ENCODE measurements around the gene ACY1.

ACY1 gene

GRCh38 chr3:51960386-51960785 lies 22.9 kb upstream of the ACY1 start:
- DNase-seq (no peak), ATAC-seq (ENCODE audit: insufficient read depth, low read depth) (no peak)
- Histone ChIP-seq H3K27me3 (ENCODE audit: insufficient read depth, low read length, poor library complexity) (no peaks in the 10 kb centered on the region), H3K36me3 (ENCODE audit: insufficient read depth, low read length) (no peaks in the 10 kb centered on the region), H3K79me2 (ENCODE audit: insufficient read depth, low read length) (no peaks in the 10 kb centered on the region), H3K9me3 (ENCODE audit: insufficient read depth, low read length, severe bottlenecking) (no peaks in the 10 kb centered on the region), H3K4me3 (ENCODE audit: low read depth in 1 of 2, low read length in 2 of 2) (no peak overlapping the region), H3K4me2 (ENCODE audit: insufficient read depth, low read length) (no peak overlapping the region), H4K20me1 (ENCODE audit: insufficient read depth, low read length) (no peaks in the 10 kb centered on the region), H2AFZ (ENCODE audit: low read depth, low read length) (no peak overlapping the region), H3K9ac (ENCODE audit: low read depth, low read length) (no peak overlapping the region), H3K4me1 (ENCODE audit: insufficient read depth, low read length) (no peaks in the 10 kb centered on the region), H3K27ac (ENCODE audit: low read length) (no peak overlapping the region)
- no peak for TF ChIP-seq CTCF (IDR thresholded peaks at IDR 0.05; ENCODE audit: borderline replicate concordance, extremely low read depth, low read length, poor library complexity, severe bottlenecking)
- TF ChIP-seq EZH2 (IDR thresholded peaks at IDR 0.05; ENCODE audit: borderline replicate concordance, low read depth, low read length, severe bottlenecking) = no peak

- H3K36me3 ChIP-seq (ENCODE audit: insufficient read depth, low read length) = no peaks in the 10 kb centered on the region
- H4K20me1 ChIP-seq (ENCODE audit: insufficient read depth, low read length) = no peaks in the 10 kb centered on the region
- no peaks in the 10 kb centered on the region for H3K27me3 ChIP-seq (ENCODE audit: insufficient read depth, low read length, poor library complexity)
- H3K4me2 ChIP-seq (ENCODE audit: insufficient read depth, low read length) = no peak overlapping the region
- H3K27ac ChIP-seq (ENCODE audit: low read length) = no peak overlapping the region
- DNase-seq (no peak), ATAC-seq (ENCODE audit: insufficient read depth, low read depth) (no peak)
- no peaks in the 10 kb centered on the region for H3K9me3 ChIP-seq (ENCODE audit: insufficient read depth, low read length, severe bottlenecking)
- H3K4me1 ChIP-seq (ENCODE audit: insufficient read depth, low read length) = peaks cover under 1% of the 10 kb centered on the region; the same call in 1 of the 2 replicates
- TF ChIP-seq EZH2 (IDR thresholded peaks at IDR 0.05; ENCODE audit: borderline replicate concordance, low read depth, low read length, severe bottlenecking) (no peak), CTCF (IDR thresholded peaks at IDR 0.05; ENCODE audit: borderline replicate concordance, extremely low read depth, low read length, poor library complexity, severe bottlenecking) (no peak)
- H3K4me3 ChIP-seq (ENCODE audit: low read depth in 1 of 2, low read length in 2 of 2) = no peak overlapping the region
- no peaks in the 10 kb centered on the region for H3K79me2 ChIP-seq (ENCODE audit: insufficient read depth, low read length)
- no peak overlapping the region for H2AFZ ChIP-seq (ENCODE audit: low read depth, low read length)
- H3K9ac ChIP-seq (ENCODE audit: low read depth, low read length) = no peak overlapping the region
Observed at GRCh38 chr3:51961011-51961410, 22.3 kb upstream of the ACY1 start.

GRCh38 chr3:51961602-51962569 lies 21.4 kb upstream of the ACY1 start:
- peaks cover 9% of the 10 kb centered on the region for H3K4me1 ChIP-seq (ENCODE audit: insufficient read depth, low read length)
- no peak overlapping the region for H2AFZ ChIP-seq (ENCODE audit: low read depth, low read length)
- H3K9ac ChIP-seq (ENCODE audit: low read depth, low read length) = no peak overlapping the region
- no peaks in the 10 kb centered on the region for H4K20me1 ChIP-seq (ENCODE audit: insufficient read depth, low read length)
- no peak for DNase-seq
- H3K27me3 ChIP-seq (ENCODE audit: insufficient read depth, low read length, poor library complexity) = no peaks in the 10 kb centered on the region
- H3K4me2 ChIP-seq (ENCODE audit: insufficient read depth, low read length) = no peak overlapping the region
- H3K27ac ChIP-seq (ENCODE audit: low read length) = no peak overlapping the region
- H3K79me2 ChIP-seq (ENCODE audit: insufficient read depth, low read length) = no peaks in the 10 kb centered on the region
- H3K4me3 ChIP-seq (ENCODE audit: low read depth in 1 of 2, low read length in 2 of 2) = no peak overlapping the region
- no peaks in the 10 kb centered on the region for H3K36me3 ChIP-seq (ENCODE audit: insufficient read depth, low read length)
- TF ChIP-seq EZH2 (IDR thresholded peaks at IDR 0.05; ENCODE audit: borderline replicate concordance, low read depth, low read length, severe bottlenecking) = no peak
- no peak for TF ChIP-seq CTCF (IDR thresholded peaks at IDR 0.05; ENCODE audit: borderline replicate concordance, extremely low read depth, low read length, poor library complexity, severe bottlenecking)
- ATAC-seq (ENCODE audit: insufficient read depth, low read depth) = no peak
- H3K9me3 ChIP-seq (ENCODE audit: insufficient read depth, low read length, severe bottlenecking) = no peaks in the 10 kb centered on the region

All from DND-41 (cell line).